CD4-positive, alpha-beta T cell treated with Interleukin-15 for 1 hour (primary cell): ENCODE results near the gene DSCAM.

Experiments used
- DNase-seq: peaks from one replicate; pipeline ENCODE4 v3.0.0-alpha.2; 2020

The DSCAM gene

DNA sequence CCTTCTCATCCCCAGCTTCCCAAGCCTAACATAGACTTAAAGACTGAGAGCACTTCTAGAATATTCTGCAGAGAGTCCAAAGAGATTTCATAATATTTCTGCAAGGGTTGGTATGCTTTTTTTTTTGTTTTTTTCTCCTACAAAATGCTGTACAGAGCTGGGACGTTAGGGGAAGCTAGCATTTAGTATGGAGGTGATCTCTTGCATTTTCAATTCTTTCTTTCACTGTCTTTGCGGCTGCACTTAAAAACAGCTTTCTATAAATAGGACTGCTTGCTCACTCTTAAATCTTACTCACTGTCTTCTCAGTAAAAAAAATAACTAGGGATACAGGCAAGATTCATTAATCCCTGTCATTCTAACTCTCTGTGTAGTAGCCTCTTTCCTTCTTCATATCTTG is 7.4 kb downstream of the DSCAM start:
- DNase-seq, result no peak

- DNase-seq, result no peak
Observed at GRCh38 chr21:40837456-40837855, 9.5 kb downstream of the DSCAM start.

DNA sequence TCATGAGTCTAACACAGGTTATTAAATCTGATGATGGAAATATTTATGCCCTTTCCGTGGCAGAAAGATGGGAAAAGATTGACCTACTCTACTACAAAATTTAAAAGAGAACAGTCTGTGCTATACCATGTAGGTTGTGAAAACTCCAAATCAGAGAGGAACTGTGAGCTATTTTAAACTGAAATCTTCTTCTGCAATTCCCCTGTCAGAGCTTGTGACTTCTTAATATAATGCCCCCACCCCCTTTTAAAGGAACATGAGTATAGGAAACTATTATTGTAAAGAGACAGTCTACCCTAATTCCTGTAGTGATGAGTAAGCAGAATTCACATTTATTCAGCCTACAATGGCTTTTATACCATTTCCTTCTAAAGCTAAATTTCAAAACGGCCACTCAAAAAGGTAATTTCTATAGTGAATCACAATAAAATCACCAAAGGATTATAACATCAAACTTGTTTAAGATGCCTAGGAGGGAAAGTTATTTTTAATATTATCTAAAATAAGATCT is 11.7 kb downstream of the DSCAM start:
- DNase-seq, result no peak

GRCh38 chr21:40833184-40833583 is 13.8 kb downstream of the DSCAM start:
- no peak for DNase-seq

DNA sequence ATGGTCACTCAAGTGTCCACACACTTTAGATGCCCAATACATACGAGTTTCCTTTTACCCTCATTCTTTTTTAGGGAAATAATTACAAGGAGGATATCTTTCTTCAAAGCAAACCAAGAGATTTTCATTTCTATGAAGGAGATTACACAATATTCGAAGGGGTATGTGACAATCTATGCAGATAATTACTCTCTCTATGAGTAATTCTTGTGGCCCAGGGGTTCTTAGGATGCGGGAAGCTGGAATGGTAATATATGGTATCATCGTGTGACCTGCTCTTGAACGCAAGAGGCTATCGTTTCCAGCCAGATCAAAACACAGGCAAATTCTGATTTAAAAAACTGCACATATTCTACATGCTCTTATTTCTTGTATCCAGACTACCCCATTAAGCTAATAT is 14.6 kb downstream of the DSCAM start:
- DNase-seq, result no peak

- no peak for DNase-seq
Observed at GRCh38 chr21:40830836-40831235, 16.1 kb downstream of the DSCAM start.

GRCh38 chr21:40829791-40830190 is 17.2 kb downstream of the DSCAM start:
- DNase-seq, result no peak

DNA sequence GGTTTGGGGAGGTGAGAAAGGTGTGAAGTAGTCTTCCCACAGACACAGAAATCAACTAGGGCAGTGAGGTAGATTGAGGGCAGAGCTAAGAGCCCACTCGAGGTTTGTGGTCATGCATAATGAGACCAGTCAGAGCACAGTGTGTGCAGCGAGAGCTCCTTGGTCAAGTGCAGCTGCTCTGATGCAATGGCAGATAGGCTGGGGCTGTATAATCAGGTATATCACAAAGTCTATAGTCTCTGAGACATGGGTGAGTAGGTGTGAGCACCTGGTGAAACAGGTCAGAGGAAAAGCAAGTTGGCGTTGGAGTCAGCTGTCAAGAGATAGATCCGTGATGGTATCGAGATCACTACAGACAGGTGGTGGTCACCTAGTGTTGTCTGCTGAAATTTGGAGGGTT is 17.6 kb downstream of the DSCAM start:
- DNase-seq, result no peak

- no peak for DNase-seq
Observed at GRCh38 chr21:40827509-40827908, 19.4 kb downstream of the DSCAM start.

DNA sequence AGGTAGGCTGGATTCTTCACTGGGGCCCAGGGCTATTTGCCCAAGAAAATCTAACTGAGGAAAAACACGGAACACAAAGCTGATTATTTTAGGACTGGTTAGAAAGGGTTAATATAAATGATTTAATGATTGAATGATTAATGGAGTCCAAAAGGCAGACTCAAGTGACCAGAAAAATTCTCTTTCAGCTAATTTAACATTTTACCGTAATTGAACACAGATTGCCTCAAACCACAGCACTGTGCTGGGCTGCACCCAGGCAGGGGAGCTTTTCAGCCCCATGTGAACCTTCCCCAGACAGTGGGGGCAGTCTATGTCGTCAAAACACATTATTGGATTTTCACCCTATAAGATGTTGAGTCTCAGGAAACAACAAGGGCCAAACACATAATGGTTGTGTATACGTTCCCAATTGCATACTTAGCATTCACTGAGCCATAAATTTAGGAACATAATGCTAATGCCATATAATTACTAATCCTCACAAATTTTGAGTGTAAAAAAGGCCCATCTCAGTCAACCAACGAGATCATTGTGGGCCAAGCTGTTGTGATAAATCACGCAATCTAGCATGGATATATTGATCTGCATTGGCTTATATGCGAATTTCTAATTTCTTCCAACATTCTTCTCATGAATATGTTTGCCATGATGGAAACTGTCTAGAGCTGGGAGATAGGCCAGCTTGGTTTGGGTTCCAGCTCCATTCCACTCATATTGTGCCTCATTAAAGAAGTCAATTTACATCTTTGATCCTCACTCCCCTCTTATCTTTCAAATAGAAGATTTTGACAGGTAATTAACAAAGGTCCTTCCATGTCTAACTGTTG is 27.7 kb downstream of the DSCAM start:
- DNase-seq, result no peak

GRCh38 chr21:40813918-40814317 is 33.0 kb downstream of the DSCAM start:
- no peak for DNase-seq

- no peak for DNase-seq
Observed at GRCh38 chr21:40809673-40810197, 37.2 kb downstream of the DSCAM start.

GRCh38 chr21:40803101-40803500 is 43.9 kb downstream of the DSCAM start:
- DNase-seq, result no peak

DNA sequence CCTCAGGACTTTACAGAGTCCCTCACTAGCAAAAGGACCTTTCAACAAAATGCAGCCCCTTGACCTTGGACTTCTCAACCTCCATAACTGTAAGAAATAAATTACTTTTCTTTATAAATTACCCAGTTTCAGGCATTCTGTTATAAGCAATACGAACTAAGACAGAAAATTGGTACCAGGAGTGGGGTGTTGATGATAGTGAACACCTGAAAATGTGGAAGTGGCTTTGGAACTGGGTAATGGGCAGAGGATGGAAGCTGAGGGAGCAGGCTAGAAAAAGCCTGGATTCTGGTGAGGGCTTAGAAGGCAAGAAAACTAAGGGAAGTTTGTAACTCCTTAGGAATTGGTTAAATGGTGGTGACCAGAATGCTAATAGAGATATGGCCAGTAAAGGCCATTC is 46.8 kb downstream of the DSCAM start:
- DNase-seq, result no peak

DNA sequence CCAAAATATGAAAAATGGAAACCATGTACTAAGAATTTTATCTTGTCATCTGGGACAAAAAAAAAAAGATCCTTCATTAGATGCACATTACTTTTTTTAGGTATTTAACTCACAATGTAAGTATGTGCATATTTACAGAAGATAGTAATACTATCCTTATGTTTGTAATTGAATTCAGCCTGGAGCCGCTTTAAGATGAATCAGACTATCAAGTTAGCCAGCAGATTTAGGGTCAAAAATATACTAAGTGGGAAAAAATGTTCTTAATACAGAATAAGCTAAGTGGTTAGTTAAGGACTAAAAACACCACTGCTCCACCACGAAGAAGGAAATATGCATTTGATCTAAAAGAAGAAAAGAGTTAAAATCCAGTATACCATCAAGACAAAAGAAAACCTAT is 49.1 kb downstream of the DSCAM start:
- DNase-seq, result no peak

DNA sequence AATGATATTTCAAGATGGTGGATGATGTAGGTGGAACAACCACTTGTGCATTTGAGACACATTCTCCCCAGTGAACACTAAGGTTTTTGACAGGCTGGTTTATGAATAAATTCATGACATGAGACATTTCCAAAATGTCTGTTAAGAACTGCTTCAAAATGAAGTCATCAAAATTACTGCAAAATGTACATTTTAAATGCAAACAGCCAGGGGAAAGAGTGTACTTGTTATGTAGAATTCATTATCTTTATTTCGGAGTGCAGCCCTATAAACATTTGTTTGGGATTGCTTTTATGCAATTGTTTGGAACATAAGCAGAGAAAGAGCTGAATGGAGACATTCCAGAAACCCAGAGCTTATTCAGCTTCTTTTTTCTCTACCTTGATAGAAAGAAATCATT is 49.5 kb downstream of the DSCAM start:
- DNase-seq, result no peak

- DNase-seq, result no peak
Observed at GRCh38 chr21:40796464-40796863, 50.5 kb downstream of the DSCAM start.

GRCh38 chr21:40795313-40795712 is 51.6 kb downstream of the DSCAM start:
- no peak for DNase-seq

DNA sequence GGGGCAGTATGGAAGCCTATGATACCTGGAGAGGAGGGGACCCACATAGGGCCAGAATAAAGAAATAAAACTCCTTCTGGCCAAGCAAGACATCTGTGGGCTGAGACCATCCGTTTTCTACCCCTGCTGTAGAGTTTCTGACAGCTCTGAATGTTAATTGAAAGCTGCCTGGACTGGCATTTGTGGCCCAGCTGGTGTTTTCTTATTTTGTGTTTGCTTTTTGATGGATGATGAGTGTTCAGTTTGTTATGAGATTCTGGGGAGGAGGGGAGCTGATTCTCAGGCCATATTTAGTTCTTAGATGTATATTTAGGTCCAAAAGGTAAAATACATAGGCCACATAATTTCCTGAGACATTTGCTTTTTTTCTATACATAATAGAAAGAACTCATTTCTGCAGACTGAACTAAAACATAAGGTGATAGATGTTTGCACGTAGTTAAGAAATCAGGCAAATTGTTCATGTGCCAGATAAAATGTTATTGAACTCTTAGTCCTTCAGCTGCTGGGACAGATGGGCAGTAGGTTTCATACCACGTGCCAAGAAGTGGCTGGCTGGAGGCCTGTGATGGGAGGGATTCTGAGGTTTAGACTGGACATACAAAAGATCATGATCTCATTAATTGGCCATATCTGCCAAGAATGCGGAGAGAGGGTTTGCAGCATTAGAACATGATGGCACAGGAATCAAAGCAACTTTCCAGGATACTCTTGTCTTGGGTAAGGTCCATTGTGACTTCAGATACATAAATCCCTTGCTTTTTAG is 54.1 kb downstream of the DSCAM start:
- no peak for DNase-seq

GRCh38 chr21:40788635-40789034 is 58.3 kb downstream of the DSCAM start:
- DNase-seq, result no peak

DNA sequence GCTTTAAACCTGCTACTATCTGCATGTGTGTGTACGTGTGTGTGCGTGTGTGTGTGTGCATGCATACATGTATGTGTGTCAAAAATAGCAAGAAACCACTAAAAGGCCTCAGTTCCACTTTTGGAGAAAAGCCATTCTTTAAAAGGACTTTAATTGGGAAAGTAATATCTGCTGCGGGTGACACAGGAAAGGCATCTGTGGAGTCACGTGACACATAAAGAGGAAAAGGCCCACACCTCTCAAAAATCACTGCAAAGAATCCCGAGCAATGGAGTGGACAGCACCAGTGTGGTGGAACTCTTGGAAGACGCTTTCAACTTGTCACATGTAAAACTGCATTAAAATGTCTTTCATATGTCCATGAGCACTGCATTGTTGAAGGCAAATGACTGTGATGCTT is 63.6 kb downstream of the DSCAM start:
- no peak for DNase-seq

DNA sequence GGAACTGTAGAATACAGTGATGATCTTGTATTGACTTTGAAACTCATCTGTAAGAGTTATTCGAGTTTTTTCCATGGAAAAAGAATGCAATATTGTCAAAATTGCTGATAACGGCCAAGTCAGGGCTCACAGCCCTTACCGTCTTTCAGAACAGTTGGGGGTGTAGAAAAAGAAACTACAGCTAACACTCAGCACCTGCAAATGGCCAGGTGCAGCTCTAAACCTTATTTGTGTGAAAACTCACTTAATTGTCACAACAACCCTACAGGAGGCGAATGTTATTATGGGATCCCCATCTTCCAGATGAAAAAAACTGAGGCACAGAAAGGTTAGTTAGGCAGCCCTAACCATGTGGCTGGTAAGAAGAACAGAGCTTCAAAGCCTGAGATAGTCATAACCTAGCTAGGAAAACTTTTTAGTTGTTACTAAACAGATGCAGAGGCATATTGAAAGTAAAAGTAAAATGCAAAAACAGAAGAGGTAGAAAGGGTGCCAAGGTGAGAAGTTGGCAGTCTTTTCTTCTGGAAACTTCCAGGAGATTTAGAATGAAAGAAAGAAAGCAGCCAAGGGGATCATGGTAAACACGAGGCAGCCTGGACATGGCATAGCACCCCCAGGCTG is 76.4 kb downstream of the DSCAM start:
- DNase-seq, result no peak

GRCh38 chr21:40769231-40769630 is 77.7 kb downstream of the DSCAM start:
- no peak for DNase-seq

GRCh38 chr21:40768056-40768455 is 78.9 kb downstream of the DSCAM start:
- no peak for DNase-seq
